ENCODE results near the gene CHD3.
"Not testable (repeated sequence)": the region's sequence is repeated elsewhere in the genome, so short reads cannot be mapped to it uniquely, and the experiment has no call there.

The CHD3 gene

DNA sequence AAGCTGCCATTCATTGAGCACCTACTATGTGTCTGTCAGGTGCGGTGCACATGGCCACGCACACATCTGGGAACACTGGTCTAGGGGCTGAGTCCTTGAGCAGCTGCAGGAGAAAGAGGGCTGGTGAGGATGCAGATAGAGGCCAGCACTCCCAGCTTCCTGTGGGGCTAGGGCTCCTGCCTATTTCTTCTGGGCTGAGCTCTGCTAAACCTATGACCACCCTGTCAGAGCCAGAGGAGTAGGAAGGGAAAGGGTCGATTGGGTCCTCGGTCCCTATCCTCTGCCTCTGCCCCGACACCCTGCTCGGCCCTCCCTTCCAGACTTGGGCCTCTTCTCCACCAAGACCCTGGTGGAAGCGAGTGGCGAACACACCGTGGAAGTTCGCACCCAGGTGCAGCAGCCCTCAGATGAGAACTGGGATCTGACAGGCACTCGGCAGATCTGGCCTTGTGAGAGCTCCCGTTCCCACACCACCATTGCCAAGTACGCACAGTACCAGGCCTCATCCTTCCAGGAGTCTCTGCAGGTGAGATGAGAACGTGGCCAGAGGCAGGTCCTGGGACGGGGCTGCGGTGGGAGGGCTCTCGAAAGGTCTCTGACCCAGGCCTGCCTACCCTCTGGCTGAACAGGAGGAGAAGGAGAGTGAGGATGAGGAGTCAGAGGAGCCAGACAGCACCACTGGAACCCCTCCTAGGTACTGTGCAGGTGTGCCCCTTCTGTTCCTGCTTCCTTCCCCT is 37.7 kb upstream of the CHD3 start:
- no peak for DNase-seq

DNA sequence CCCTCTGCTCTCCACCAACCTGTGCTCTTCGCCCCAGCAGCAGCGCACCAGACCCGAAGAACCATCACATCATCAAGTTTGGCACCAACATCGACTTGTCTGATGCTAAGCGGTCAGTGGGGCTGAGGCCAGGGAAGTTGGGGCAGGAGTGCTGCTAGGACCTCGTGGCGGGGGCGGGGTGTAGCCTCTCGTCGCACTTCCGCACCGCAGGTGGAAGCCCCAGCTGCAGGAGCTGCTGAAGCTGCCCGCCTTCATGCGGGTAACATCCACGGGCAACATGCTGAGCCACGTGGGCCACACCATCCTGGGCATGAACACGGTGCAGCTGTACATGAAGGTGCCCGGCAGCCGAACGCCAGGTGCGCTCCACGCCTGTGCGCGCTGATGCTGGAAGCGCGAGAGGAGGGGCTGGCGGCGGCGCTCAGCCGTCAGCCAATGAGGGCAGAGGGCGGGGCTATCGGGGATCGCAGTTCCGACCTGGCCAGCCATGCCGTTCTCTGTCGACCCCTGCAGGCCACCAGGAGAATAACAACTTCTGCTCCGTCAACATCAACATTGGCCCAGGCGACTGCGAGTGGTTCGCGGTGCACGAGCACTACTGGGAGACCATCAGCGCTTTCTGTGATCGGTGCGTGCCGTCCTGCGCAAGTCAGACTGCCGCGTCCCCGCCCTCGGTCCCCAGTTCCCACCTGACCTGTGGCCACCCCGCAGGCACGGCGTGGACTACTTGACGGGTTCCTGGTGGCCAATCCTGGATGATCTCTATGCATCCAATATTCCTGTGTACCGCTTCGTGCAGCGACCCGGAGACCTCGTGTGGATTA is 36.9 kb upstream of the CHD3 start:
- DNase-seq, result peak; percentile 37 to 81

DNA sequence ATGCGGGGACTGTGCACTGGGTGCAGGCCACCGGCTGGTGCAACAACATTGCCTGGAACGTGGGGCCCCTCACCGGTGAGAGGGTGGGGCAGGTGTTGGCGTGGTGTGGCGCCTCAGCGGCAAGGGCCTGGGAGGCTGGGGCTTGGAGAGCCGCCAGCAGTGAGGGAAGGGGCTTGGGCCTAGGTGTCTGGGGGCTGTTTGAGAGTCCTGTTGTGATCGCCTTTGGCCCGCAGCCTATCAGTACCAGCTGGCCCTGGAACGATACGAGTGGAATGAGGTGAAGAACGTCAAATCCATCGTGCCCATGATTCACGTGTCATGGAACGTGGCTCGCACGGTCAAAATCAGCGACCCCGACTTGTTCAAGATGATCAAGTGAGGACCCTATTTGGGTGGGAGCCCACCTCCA is 36.3 kb upstream of the CHD3 start:
- no peak for DNase-seq

DNA sequence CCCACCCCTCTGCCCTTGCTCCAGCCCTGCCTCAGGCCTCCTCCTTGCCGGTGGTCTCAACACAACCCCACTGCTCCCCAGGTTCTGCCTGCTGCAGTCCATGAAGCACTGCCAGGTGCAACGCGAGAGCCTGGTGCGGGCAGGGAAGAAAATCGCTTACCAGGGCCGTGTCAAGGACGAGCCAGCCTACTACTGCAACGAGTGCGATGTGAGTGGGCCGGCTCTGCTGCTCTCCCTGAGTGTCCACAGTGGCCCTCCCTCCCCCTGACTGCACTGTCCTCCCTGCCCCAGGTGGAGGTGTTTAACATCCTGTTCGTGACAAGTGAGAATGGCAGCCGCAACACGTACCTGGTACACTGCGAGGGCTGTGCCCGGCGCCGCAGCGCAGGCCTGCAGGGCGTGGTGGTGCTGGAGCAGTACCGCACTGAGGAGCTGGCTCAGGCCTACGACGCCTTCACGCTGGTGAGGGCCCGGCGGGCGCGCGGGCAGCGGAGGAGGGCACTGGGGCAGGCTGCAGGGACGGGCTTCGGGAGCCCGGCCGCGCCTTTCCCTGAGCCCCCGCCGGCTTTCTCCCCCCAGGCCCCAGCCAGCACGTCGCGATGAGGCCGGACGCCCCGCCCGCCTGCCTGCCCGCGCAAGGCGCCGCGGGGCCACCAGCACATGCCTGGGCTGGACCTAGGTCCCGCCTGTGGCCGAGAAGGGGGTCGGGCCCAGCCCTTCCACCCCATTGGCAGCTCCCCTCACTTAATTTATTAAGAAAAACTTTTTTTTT is 35.5 kb upstream of the CHD3 start:
- DNase-seq, result no peak

GRCh38 chr17:7853691-7854038 is 34.9 kb upstream of the CHD3 start:
- no peak for DNase-seq

- no peak for DNase-seq
These were observed 34.4 kb upstream of the CHD3 start for GRCh38 chr17:7854078-7854777.

DNA sequence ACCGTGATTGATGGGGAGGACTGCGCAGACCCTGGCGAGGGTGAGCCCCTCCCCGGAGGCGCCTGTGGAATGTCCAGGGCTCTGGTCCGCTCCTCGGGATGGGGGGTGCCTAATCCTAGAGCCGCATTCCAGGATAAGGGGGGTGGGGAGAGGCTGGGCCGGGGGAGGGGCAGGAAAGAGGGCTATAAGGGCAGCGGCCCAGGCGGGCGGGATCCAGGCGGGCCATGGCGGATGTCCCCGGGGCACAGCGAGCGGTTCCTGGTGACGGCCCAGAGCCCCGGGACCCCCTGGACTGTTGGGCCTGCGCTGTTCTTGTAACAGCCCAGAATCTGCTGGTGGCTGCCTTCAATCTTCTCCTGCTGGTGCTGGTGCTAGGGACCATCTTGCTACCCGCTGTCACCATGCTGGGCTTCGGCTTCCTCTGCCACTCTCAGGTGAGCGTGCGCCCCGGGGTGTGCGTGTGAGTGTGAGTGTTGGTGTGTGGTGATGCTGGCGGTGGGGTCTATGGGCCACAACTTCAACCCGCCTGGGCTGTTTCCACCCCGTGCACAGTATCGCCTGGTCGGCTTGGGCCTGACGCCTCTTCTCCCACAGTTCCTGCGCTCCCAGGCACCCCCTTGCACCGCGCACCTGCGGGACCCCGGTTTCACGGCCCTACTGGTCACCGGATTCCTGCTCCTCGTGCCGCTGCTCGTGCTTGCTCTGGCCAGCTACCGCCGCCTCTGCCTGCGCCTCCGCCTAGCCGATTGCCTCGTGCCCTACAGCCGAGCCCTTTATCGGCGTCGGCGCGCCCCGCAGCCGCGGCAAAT is 33.5 kb upstream of the CHD3 start, which contains the start of gene TMEM88:
TSS of gene TMEM88 (plus strand) at position 216 of the 809 bp plus-strand sequence. CDS start at position 225, 9 bp downstream.
- DNase-seq, result no peak

- DNase-seq, result no peak
These were observed 33.0 kb upstream of the CHD3 start for GRCh38 chr17:7855660-7856010.

DNA sequence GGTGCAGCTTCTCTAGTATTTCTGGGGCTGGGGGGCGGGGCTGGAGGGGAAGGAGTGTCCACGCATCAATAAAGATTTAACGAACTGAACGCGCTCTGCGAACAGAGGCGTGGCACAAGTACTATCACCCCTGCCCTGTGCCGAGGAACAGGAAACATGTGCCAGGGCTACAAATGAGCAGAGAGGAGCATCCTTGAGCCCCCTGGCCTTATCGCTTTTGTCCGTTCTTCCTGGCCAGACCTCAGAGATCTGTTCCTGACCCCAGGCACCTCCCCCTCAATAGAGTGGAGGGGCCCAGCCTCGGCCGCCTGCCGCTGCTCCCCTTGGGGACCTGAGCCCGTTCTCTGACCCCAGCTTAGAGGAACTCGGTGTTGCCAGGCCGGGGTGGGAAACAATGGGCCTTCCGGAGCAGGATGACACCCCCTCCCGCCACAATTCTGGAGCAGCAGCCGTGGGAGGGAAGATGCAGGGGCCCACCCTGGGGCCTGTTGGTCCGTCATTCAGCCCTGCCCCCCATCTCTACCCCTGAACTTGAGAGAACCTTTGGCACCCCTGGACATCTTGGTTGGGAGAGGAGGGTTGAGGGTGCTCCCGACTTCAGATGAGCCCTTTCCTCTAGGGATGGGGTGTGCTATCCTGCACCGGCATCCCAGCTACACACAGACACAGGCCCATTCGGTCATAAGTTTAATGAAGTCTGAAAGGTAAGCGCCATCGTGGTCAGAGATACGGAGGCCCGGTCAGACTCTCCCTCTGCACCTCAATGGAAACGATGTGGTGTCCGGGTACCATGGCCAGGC is 32.4 kb upstream of the CHD3 start:
- DNase-seq, result no peak

DNA sequence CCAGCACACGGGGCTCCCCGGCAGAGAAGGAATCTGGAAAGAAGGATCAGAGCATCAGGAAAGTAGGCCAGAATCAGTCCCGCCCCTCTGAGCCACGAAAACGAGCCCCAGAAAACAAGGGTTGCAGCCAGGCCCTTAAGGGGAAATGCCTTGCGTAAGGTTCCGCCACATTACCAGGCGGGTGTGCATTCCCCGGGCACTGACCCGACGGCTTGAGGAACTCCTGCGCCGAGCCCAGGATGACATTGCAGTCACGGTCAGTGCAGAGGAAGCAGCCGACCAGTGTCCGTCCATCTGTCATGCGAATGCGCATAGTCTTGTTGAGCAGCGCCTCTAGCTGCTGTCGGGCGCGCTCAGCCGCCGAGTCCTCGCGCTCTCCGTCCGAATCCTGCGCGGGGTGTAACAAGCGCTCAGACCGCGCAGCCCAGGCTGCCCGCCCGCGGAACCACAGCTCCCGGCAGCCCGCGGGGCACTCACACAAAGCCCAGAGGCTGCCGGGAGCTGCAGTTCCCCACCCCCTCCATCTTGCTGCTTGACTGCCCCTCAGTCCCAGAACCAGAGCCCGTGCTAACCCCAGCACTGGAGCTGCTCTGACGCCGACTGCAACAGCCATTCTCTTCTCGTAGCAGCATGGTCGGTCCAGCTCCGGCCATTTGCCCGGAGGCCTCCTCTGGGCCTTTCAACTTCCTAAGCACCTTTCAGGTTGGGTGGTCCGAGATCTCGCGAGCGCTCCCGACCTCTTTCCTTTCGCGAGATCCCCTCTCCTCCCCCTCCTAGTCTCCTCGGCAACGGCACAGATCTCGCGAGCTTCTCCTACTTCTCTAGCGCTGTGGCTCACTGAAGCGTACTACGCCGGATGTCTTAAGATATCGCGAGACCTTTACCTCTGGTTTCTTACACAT is 31.5 kb upstream of the CHD3 start, which contains the start of gene NAA38:
TSS of gene NAA38 (minus strand) at position 749 of the 902 bp plus-strand sequence. CDS start at position 653, 96 bp downstream.
- DNase-seq, result peak; percentile 76 to 90

DNA sequence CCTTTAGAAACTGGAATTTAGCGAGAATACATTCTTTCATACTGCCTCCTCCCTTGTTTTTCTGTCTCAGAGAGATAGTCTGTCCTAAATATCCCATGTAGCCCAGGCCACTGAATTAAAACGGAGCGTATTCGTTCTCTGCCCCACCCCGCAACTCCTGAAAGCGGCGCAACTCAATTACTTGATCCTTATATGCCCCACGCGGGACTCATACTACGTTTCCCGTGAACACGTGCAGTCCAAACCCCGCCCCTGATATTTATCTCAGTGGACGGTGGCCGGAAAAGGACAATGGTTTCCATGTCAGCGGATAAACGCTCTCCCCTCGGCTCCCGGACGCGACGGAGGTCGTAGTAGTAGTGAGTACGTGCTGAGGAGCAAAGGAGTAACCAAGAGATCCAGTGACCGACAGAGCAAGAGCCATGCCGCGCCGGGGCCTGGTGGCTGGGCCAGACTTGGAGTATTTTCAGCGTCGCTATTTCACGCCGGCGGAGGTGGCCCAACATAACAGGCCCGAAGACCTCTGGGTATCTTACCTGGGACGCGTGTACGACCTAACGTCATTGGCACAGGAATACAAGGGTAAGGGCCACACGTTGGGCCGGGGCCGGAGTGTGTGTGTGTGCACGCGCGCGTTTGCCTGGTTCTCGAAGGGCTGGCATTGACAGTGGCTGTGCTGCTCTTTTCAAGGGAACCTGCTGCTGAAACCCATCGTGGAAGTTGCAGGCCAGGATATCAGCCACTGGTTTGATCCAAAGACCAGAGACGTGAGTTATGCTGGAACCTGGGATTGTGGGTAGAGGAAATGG is 30.7 kb upstream of the CHD3 start, which contains the start of gene CYB5D1:
TSS of gene CYB5D1 (plus strand) at position 291 of the 809 bp plus-strand sequence. CDS start at position 423, 132 bp downstream.
- DNase-seq, result peak; percentile 46 to 85

GRCh38 chr17:7858522-7858810 is 30.1 kb upstream of the CHD3 start:
- DNase-seq, result no peak

- no peak for DNase-seq
These were observed 29.6 kb upstream of the CHD3 start for GRCh38 chr17:7859028-7859427.

GRCh38 chr17:7862692-7863437 is 25.7 kb upstream of the CHD3 start:
- DNase-seq, result peak in 1 of 2 experiments; percentile 22

DNA sequence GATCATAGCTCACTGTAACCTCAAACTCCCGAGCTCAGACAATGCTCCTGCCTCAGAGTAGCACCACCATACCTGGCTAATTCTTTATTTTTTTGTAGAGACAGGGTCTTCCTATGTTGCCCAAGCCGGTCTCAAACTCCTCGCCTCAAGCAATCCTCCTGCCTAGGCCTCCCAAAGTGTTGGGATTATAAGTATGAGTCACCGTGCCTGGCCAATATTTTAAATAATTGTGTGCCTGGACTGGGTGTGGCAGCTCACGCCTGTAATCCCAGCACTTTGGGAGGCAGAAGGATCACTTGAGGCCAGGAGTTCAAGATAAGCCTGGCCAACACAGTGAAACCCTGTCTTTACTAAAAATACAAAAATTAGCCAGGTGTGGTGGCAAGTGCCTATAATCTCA is 24.2 kb upstream of the CHD3 start:
- DNase-seq, result not testable (repeated sequence)

DNA sequence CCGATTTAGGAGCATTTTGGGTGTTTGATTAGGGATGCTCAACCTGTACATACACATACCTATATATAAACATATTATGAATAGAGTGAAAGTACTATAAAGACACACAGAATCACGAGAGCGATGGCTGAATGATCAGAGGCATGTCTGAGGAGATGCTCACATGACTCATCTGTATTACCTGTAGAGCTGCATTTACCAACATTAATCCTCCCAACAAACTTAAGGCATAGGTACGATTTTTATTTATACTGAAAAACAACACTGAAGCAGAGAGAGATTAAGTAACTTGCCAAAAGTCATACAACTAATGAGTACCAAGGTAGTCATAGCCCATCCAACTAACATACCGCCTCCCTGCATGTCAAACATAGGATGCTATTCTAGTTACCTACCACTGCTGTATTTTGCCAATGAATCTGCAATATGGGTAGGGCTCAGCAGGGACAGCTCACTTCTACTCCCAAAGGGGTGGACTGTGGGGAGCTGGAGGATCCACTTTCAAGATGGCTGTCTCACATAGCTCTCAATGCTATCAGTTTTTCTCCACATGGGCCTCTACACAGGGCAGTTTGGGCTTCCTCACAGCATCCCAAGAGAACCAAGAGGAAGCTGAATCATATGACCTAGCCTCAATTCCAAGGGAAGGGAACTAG is 23.5 kb upstream of the CHD3 start:
- no peak for DNase-seq

DNA sequence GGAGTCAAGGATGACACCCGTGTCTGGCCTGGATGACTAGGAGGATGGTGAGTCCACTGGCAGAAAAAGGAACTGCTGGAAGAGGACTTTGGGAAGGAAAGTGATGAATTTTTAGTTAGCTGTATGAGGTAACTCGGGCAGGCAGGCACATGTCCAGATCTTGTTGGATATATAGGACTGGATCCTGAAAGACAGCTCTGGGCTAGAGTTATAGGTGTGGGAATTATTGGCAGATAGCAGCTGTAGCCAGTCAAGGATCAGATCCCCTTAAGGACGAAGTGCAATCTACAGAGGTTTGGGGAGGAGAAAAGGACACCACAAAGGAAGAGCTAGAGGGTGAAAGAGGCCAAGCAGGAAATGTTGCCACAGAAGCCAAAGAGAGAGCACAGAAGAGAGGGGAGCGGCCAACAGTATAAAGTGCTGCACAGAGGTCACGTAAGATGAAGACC is 20.7 kb upstream of the CHD3 start:
- DNase-seq, result no peak

DNA sequence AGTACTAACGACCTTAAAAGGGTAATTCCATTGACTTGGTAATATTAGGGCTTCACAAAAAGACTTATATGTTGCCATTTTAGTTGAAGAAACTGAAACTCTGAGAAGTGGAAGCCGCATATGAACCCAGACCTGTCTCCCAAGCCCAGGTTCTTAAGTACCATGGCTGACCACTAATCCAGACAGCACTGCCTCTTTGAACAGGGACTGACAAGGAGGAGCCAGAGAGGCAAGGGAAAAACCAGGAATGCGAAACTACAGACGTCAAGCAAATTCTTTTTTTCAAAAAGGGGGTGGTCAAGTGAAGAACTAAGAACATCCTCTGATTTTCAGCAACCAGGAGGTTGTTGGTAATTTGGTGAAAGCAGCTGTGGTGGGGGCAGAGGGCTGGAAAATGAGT is 15.5 kb upstream of the CHD3 start:
- no peak for DNase-seq
